GM10266 (cell line): ENCODE results near the gene ATR.

Experiments used
- DNase-seq: peaks from one replicate; pipeline ENCODE4 v3.0.0; 2012; ENCODE audit errors: extremely low spot score
- CTCF ChIP-seq: IDR thresholded peaks from 2 replicates; pipeline ENCODE4 v1.5.1; 2012; ENCODE audit warnings: mild to moderate bottlenecking, low read depth; ENCODE audit not compliant: control insufficient read depth, insufficient read depth; ENCODE audit errors: missing control alignments

Gene ATR

GRCh38 chr3:142497729-142498128, 80.8 kb downstream of the ATR start:
- no peak for DNase-seq
- no peak for TF ChIP-seq CTCF

- no peak for DNase-seq
- no peak for TF ChIP-seq CTCF
Measured at GRCh38 chr3:142495103-142495502, 83.4 kb downstream of the ATR start.

- DNase-seq: no peak
- no peak for TF ChIP-seq CTCF
Measured at GRCh38 chr3:142492184-142492583, 86.3 kb downstream of the ATR start.

GRCh38 chr3:142489572-142490323, 88.8 kb downstream of the ATR start:
- TF ChIP-seq CTCF: no peak
- DNase-seq: no peak

- no peak for TF ChIP-seq CTCF
- DNase-seq: no peak
Measured at GRCh38 chr3:142484912-142485435, 93.6 kb downstream of the ATR start.

- no peak for TF ChIP-seq CTCF
- DNase-seq: no peak
Measured at GRCh38 chr3:142481196-142481595, 97.3 kb downstream of the ATR start.

GRCh38 chr3:142470826-142471225, 107.7 kb downstream of the ATR start:
- TF ChIP-seq CTCF: no peak
- DNase-seq: no peak
